Hepatocyte (in vitro differentiated cells): ENCODE results near the gene NPFF. TPM values are rescaled to one million over a fixed set of nuclear protein-coding genes. Genes with fewer than 3 reads are reported as not detected.

Source experiments
- DNase-seq: peaks from one replicate; pipeline ENCODE4 v3.0.0-alpha.2; 2016; ENCODE audit warnings: low spot score
- H2AFZ ChIP-seq: fragments of 200-600 bp; sonication (generic); 2 replicates; pipeline ENCODE4 v1.6.0; 2016; ENCODE audit warnings: antibody characterized with exemption, mild to moderate bottlenecking
- H3K27ac ChIP-seq: fragments of 200-600 bp; sonication (generic); 2 replicates; pipeline ENCODE4 v1.5.1; 2016; ENCODE audit warnings: mild to moderate bottlenecking
- H3K27me3 ChIP-seq: fragments of 200-600 bp; sonication (generic); 2 replicates; pipeline ENCODE4 v1.6.1; 2016
- H3K36me3 ChIP-seq: fragments of 200-600 bp; sonication (generic); replicated peaks from 2 replicates; pipeline ENCODE4 v1.5.1; 2016; ENCODE audit warnings: low read depth; ENCODE audit not compliant: insufficient read depth
- H3K4me1 ChIP-seq: fragments of 200-600 bp; sonication (generic); 2 replicates; pipeline ENCODE4 v1.5.1; 2016; ENCODE audit warnings: mild to moderate bottlenecking, moderate library complexity; ENCODE audit not compliant: insufficient read depth
- H3K4me2 ChIP-seq: fragments of 200-600 bp; sonication (generic); 2 replicates; pipeline ENCODE4 v1.6.0; 2016
- H3K4me3 ChIP-seq: fragments of 200-600 bp; sonication (generic); 2 replicates; pipeline ENCODE4 v1.5.1; 2016; ENCODE audit warnings: mild to moderate bottlenecking
- H3K79me2 ChIP-seq: fragments of 200-600 bp; sonication (generic); 2 replicates; pipeline ENCODE4 v1.6.0; 2017; ENCODE audit warnings: mild to moderate bottlenecking
- H3K9me2 ChIP-seq: fragments of 200-600 bp; sonication (generic); replicated peaks from 2 replicates; pipeline ENCODE4 v1.6.0; 2017; ENCODE audit warnings: mild to moderate bottlenecking; ENCODE audit not compliant: insufficient read depth
- H3K9me3 ChIP-seq: fragments of 200-600 bp; sonication (generic); 2 replicates; pipeline ENCODE4 v1.5.1; 2016; ENCODE audit warnings: low read depth, mild to moderate bottlenecking
- H4K20me1 ChIP-seq: fragments of 200-600 bp; sonication (generic); 2 replicates; pipeline ENCODE4 v1.6.0; 2016; ENCODE audit warnings: mild to moderate bottlenecking; ENCODE audit not compliant: insufficient read depth, poor library complexity, severe bottlenecking
- CTCF ChIP-seq: fragments of 200-600 bp; sonication (generic); IDR thresholded peaks from 2 replicates; pipeline ENCODE4 v1.5.1; 2016; ENCODE audit warnings: antibody characterized with exemption, mild to moderate bottlenecking; ENCODE audit not compliant: poor library complexity
- EZH2 ChIP-seq: fragments of 200-600 bp; sonication (generic); IDR thresholded peaks from 2 replicates; pipeline ENCODE4 v1.6.1; 2016; ENCODE audit warnings: antibody characterized with exemption, mild to moderate bottlenecking, borderline replicate concordance
- EZH2phosphoT487 ChIP-seq: fragments of 200-600 bp; sonication (generic); IDR thresholded peaks from one replicate; pipeline ENCODE4 v1.6.1; 2018; ENCODE audit warnings: antibody characterized with exemption, mild to moderate bottlenecking, low read depth, moderate library complexity; ENCODE audit not compliant: unreplicated experiment, severe bottlenecking
- WGBS: methylation state at CpG from one replicate; pipeline ENCODE4 v1.1.6; 2016; ENCODE audit warnings: low lambda C conversion rate; ENCODE audit errors: missing lambda C conversion rate; 5-methylcytosine and 5-hydroxymethylcytosine counted together
- polyA plus RNA-seq: library from polyadenylated mRNA; unstranded; fragments of >200 nt; fragmentation: Nextera tagmentation; extraction: Ambion mirVana; gene quantifications from 2 replicates; pipeline ENCODE4 v1.2.1, GENCODE V29; 2016
- total RNA-seq: library from RNA; depleted of rRNA; stranded (reverse); fragments of >200 nt; gene quantifications from 2 replicates; pipeline ENCODE4 v1.2.3, GENCODE V29; 2014

NPFF gene
- total and polyA plus RNA-seq, 2 experiments from 2014 or later = 0.77 TPM; not detected in 1

GRCh38 chr12:53505555-53506449 lies 1.5 kb downstream of the NPFF start:
- no peak overlapping the region for H2AFZ ChIP-seq
- TF ChIP-seq EZH2phosphoT487 (no peak), CTCF (no peak), EZH2 (no peak)
- H3K9me3 ChIP-seq = no peaks in the 10 kb centered on the region
- H3K36me3 ChIP-seq = no peaks in the 10 kb centered on the region
- no peak overlapping the region for H3K27ac ChIP-seq
- H4K20me1 ChIP-seq = no peaks in the 10 kb centered on the region
- H3K4me3 ChIP-seq = no peak overlapping the region
- no peaks in the 10 kb centered on the region for H3K9me2 ChIP-seq
- 96% methylated on average over 18 of the region's 19 CpGs for WGBS
- no peaks in the 10 kb centered on the region for H3K27me3 ChIP-seq
- peaks cover 12% of the 10 kb centered on the region for H3K4me1 ChIP-seq
- DNase-seq = no peak
- H3K79me2 ChIP-seq = peaks cover 21% of the 10 kb centered on the region
- H3K4me2 ChIP-seq = no peak overlapping the region

DNA sequence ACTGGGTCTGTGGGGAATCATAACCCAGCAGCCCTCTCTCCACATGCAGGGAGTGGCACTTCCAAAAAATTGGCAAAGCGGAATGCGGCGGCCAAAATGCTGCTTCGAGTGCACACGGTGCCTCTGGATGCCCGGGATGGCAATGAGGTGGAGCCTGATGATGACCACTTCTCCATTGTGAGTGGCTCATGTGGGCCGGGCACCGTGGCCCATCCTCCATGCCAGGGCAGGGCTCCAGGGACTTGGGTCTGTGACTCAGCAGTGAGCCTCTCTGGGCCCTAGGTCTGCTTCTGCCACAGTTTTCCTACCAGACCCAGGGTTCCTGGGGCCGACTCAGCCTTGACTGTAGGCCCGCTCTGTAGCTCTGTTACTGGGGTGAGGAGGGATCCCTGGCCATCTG lies 2.2 kb downstream of the NPFF start:
- WGBS = 94% methylated on average over 10 of the region's 10 CpGs
- H3K27ac ChIP-seq = no peak overlapping the region

GRCh38 chr12:53504004-53504920 lies 3.0 kb downstream of the NPFF start:
- WGBS = 96% methylated on average over 14 of the region's 14 CpGs
- no peak for DNase-seq
- H3K4me3 ChIP-seq = no peak overlapping the region
- H2AFZ ChIP-seq = no peak overlapping the region
- TF ChIP-seq EZH2phosphoT487 = no peak
- TF ChIP-seq CTCF = no peak
- no peak for TF ChIP-seq EZH2
- H3K9me3 ChIP-seq = no peaks in the 10 kb centered on the region
- H3K4me2 ChIP-seq = no peak overlapping the region
- H4K20me1 ChIP-seq = no peaks in the 10 kb centered on the region
- no peaks in the 10 kb centered on the region for H3K9me2 ChIP-seq
- no peak overlapping the region for H3K27ac ChIP-seq
- H3K4me1 ChIP-seq = peaks cover 19% of the 10 kb centered on the region
- H3K27me3 ChIP-seq = no peaks in the 10 kb centered on the region
- H3K79me2 ChIP-seq = peaks cover 21% of the 10 kb centered on the region
- H3K36me3 ChIP-seq = no peaks in the 10 kb centered on the region

More for the DNA sequence above, 2.2 kb downstream of the NPFF start:
- Histone ChIP-seq H3K79me2 (peaks cover 21% of the 10 kb centered on the region), H3K4me1 (peaks cover 14% of the 10 kb centered on the region), H4K20me1 (no peaks in the 10 kb centered on the region), H3K4me2 (no peak overlapping the region), H3K9me3 (no peaks in the 10 kb centered on the region), H3K36me3 (no peaks in the 10 kb centered on the region), H3K9me2 (no peaks in the 10 kb centered on the region), H2AFZ (no peak overlapping the region), H3K4me3 (no peak overlapping the region), H3K27me3 (no peaks in the 10 kb centered on the region)
- no peak for DNase-seq
- no peak for TF ChIP-seq CTCF
